ENCODE results near the gene THAP11. TPM values are rescaled to one million over a fixed set of nuclear protein-coding genes. Genes with fewer than 3 reads are reported as not detected.

Gene THAP11
- total RNA-seq, 6 donors from 2014 or later: 28.3 to 66.3 (median 34.3) TPM

DNA sequence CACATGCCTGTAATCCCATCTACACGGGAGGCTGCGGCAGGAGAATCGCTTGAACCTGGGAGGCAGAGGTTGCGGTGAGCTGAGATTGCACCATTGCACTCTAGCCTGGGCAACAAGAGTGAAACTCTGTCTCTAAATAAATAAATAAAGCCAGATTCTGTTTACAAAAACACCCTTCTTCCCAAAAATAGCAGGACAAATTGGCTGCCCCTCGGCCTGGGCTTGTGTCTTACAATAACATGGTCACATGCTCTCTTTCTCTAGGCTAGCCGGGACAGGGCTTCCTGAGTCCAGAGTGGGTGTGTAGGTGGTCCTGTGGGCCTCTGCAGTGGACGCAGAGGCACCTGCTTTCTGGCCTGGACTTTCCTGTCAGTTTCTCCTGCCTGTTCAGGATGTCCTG is 27.5 kb downstream of the THAP11 start:
- no peaks in the 10 kb centered on the region for H3K27me3 ChIP-seq
- no peak for ATAC-seq (ENCODE audit: low FRiP score in 2 of 2)
- 82 to 89% methylated on average over 6 to 7 of the region's 7 CpGs for WGBS, 2 donors
- TF ChIP-seq, protein P1, sequence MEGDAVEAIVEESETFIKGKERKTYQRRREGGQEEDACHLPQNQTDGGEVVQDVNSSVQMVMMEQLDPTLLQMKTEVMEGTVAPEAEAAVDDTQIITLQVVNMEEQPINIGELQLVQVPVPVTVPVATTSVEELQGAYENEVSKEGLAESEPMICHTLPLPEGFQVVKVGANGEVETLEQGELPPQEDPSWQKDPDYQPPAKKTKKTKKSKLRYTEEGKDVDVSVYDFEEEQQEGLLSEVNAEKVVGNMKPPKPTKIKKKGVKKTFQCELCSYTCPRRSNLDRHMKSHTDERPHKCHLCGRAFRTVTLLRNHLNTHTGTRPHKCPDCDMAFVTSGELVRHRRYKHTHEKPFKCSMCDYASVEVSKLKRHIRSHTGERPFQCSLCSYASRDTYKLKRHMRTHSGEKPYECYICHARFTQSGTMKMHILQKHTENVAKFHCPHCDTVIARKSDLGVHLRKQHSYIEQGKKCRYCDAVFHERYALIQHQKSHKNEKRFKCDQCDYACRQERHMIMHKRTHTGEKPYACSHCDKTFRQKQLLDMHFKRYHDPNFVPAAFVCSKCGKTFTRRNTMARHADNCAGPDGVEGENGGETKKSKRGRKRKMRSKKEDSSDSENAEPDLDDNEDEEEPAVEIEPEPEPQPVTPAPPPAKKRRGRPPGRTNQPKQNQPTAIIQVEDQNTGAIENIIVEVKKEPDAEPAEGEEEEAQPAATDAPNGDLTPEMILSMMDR (IDR thresholded peaks at IDR 0.05): no peak
- TF ChIP-seq EP300 (IDR thresholded peaks at IDR 0.05) (no peak), POLR2AphosphoS5 (IDR thresholded peaks at IDR 0.05) (no peak), POLR2A (IDR thresholded peaks at IDR 0.05) (no peak)
- H3K9me3 ChIP-seq: no peaks in the 10 kb centered on the region
- H3K27ac ChIP-seq: no peak overlapping the region
- no peak overlapping the region for H3K4me3 ChIP-seq
- DNase-seq: no peak
- peaks cover 0 to 66% (median 36%) of the 10 kb centered on the region in 4 donors for H3K36me3 ChIP-seq
- peaks cover 16 to 22% (median 18%) of the 10 kb centered on the region in 4 donors for H3K4me1 ChIP-seq

DNA sequence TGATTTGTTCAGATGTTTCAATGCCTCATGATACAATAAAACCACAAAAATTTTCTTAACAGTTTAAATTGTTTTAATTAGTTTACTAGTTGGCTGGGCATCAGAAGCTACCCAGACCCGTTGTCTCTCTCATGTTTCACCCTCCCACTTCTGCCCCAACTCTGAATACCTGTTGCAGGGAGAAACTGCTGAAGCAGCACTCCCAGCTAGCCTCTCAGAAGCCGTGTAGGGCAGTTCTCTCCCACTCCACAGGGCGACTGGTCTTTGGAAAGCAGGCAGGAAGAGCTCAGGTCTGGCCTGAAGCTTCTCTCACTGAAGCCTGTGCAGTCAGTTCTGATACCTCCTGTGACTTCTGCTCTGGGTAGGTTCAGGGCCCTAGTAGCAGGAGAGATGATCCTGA is 29.1 kb downstream of the THAP11 start:
- DNase-seq (no peak), ATAC-seq (ENCODE audit: low FRiP score in 2 of 2) (no peak)
- WGBS, 2 donors: 65 to 72% methylated on average over 2 to 3 of the region's 3 CpGs
- TF ChIP-seq, protein P1 (IDR thresholded peaks at IDR 0.05): no peak
- TF ChIP-seq POLR2AphosphoS5 (IDR thresholded peaks at IDR 0.05): no peak
- TF ChIP-seq POLR2A (IDR thresholded peaks at IDR 0.05): no peak
- peaks cover 21 to 34% (median 25%) of the 10 kb centered on the region in 4 donors for H3K4me1 ChIP-seq
- no peaks in the 10 kb centered on the region for H3K9me3 ChIP-seq
- H3K4me3 ChIP-seq: no peak overlapping the region
- H3K36me3 ChIP-seq: peaks cover 0 to 59% (median 32%) of the 10 kb centered on the region in 4 donors
- no peaks in the 10 kb centered on the region for H3K27me3 ChIP-seq
- H3K27ac ChIP-seq: peak overlapping the region in 1 of 4 donors; percentile 85

DNA sequence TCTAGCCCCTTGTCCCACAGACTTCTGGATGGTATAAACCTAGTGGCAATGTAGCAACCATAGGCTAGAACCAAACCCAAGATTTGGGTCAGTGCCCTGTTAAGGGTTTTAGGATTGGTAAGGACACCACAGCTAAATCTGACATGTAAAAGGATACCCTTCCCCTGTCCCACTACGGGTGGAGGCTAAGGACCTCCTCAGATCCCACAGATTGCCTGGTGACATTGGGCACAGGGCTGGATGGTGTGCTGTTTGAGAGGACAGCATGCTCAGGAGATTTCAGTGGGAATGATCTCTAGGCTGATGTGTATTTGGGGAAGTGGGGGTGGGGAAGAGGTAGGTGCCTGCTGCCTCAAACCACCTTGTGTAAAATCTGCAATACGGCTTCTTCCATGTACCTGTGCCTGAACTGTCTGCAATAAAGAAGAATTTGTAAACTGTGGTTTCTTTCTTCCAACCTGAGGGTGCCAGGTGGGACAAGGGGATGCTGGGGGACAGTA is 30.1 kb downstream of the THAP11 start:
- no peaks in the 10 kb centered on the region for H3K9me3 ChIP-seq
- WGBS, 2 donors: 58 to 62% methylated on average over 2 of the region's 2 CpGs
- ATAC-seq (ENCODE audit: low FRiP score in 2 of 2): no peak
- H3K36me3 ChIP-seq: peaks cover 0 to 59% (median 37%) of the 10 kb centered on the region in 4 donors
- H3K27ac ChIP-seq: peak overlapping the region; percentile 80 to 88 (median 84)
- peaks cover 21 to 34% (median 25%) of the 10 kb centered on the region in 4 donors for H3K4me1 ChIP-seq
- H3K27me3 ChIP-seq: no peaks in the 10 kb centered on the region
- H3K4me3 ChIP-seq: peak overlapping the region in 3 of 4 donors; percentile 58 to 82 (median 72)
- DNase-seq: no peak
- TF ChIP-seq, protein P1 (IDR thresholded peaks at IDR 0.05): no peak
- TF ChIP-seq EP300 (IDR thresholded peaks at IDR 0.05) (no peak), POLR2A (IDR thresholded peaks at IDR 0.05) (no peak), POLR2AphosphoS5 (IDR thresholded peaks at IDR 0.05) (no peak)

DNA sequence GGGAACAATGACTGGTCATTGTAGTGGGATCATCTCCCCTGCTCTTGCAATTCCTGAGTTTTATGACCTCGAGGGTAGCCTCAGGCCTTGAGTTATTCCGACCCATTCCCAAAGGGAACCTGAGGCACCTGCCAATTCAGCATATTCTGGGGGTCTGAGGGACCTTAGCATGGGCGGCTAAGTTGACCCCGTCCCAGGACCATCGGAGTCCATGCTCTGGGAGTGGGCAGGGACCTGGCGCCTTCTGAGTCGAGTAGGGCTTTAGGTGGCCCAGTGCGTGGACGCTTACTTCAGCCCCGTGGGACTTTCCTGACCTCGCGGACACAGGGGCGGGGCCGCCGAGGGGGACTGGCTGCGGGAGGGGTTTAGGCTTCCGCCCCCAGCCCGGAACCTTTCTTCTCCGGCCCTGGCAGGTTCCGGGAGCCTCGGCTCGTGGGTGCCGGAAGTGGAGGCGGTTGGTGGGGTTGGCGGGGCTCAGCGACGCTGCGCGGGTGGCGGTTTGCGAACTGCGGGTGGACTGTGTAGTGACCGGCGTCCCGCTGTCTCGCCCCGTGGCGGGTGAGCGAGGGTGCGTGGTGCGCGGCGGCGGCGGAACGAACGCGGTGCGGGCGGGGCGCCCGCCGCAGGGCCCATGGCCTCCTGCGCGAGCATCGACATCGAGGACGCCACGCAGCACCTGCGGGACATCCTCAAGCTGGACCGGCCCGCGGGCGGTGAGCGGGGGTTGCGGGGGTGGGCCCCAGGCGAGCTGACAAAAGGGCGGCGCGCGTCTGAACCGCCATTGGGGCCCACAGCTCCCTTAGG is 30.7 kb downstream of the THAP11 start, which contains the start of gene EDC4:
Gene EDC4, plus strand, starts transcription at position 422 of the 804 bp plus-strand sequence. Its CDS starts 210 bp downstream, at position 632.
- H3K27me3 ChIP-seq: no peaks in the 10 kb centered on the region
- peaks cover 21 to 34% (median 25%) of the 10 kb centered on the region in 4 donors for H3K4me1 ChIP-seq
- H3K27ac ChIP-seq: peak within 1 kb of the TSS; percentile 80 to 88 (median 84)
- peak; percentile 88 to 97 for DNase-seq
- TF ChIP-seq EP300 (IDR thresholded peaks at IDR 0.05) (peak in 1 of 4 donors; percentile 33), POLR2A (IDR thresholded peaks at IDR 0.05) (peak in 2 of 4 donors; percentile 69 to 78), POLR2AphosphoS5 (IDR thresholded peaks at IDR 0.05) (peak; percentile 78 to 87)
- TF ChIP-seq, protein P1 (IDR thresholded peaks at IDR 0.05): peak in 1 of 6 experiments; percentile 34
- H3K4me3 ChIP-seq: peak within 1 kb of the TSS; percentile 58 to 96 (median 77)
- H3K9me3 ChIP-seq: no peaks in the 10 kb centered on the region
- ATAC-seq (ENCODE audit: low FRiP score in 2 of 2): peak; percentile 87 to 95
- peaks cover 6 to 59% (median 42%) of the 10 kb centered on the region in 4 donors for H3K36me3 ChIP-seq
- WGBS, 2 donors: 2 to 7% methylated on average over 10 to 27 of the region's 72 CpGs

Data from upper lobe of left lung (tissue), 6 donors.